MV-4-11 (cell line): ENCODE results near the gene SPDYE11.
"Not testable (repeated sequence)": the region's sequence is repeated elsewhere in the genome, so short reads cannot be mapped to it uniquely, and the experiment has no call there.

ENCODE experiments used
- DNase-seq: peaks from one replicate; lab custom pipeline; 2025; lab: John Stamatoyannopoulos, UW

SPDYE11 gene, protein sequence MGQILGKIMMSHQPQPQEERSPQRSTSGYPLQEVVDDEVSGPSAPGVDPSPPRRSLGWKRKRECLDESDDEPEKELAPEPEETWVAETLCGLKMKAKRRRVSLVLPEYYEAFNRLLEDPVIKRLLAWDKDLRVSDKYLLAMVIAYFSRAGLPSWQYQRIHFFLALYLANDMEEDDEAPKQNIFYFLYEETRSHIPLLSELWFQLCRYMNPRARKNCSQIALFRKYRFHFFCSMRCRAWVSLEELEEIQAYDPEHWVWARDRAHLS

DNA sequence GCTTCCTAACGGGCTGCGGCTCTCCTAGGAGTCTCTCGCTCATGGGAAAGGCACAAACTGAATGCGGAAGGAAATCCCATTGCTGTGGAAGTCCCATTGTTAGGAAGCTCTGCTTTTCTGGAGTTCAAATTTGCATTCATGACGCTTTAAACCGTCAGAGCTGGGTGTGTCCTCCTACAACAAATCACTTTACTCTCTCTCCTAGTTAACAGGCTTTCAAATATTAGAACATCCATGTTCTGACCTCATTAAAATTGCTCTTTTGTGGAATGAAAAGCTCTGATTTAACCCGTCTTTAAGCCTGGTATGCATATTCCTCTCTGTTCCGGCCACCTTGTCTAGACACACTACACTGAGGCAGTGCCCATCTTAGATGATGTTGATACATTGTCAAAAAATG, at the start of gene SPDYE11:
Gene SPDYE11, minus strand, starts transcription at position 101 of the 400 bp plus-strand sequence. CDS start 1,800 bp downstream, outside the sequence.
- DNase-seq = not testable (repeated sequence)

DNA sequence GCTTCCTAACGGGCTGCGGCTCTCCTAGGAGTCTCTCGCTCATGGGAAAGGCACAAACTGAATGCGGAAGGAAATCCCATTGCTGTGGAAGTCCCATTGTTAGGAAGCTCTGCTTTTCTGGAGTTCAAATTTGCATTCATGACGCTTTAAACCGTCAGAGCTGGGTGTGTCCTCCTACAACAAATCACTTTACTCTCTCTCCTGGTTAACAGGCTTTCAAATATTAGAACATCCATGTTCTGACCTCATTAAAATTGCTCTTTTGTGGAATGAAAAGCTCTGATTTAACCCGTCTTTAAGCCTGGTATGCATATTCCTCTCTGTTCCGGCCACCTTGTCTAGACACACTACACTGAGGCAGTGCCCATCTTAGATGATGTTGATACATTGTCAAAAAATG, 28.2 kb upstream of the SPDYE11 start, which contains the start of gene SPDYE9:
Gene SPDYE9, minus strand, starts transcription at position 101 of the 400 bp plus-strand sequence. CDS start 1,800 bp downstream, outside the sequence.
- not testable (repeated sequence) for DNase-seq

DNA sequence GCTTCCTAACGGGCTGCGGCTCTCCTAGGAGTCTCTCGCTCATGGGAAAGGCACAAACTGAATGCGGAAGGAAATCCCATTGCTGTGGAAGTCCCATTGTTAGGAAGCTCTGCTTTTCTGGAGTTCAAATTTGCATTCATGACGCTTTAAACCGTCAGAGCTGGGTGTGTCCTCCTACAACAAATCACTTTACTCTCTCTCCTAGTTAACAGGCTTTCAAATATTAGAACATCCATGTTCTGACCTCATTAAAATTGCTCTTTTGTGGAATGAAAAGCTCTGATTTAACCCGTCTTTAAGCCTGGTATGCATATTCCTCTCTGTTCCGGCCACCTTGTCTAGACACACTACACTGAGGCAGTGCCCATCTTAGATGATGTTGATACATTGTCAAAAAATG, 28.0 kb downstream of the SPDYE11 start, which contains the start of gene SPDYE8:
Gene SPDYE8, minus strand, starts transcription at position 101 of the 400 bp plus-strand sequence. CDS start 1,800 bp downstream, outside the sequence.
- DNase-seq = not testable (repeated sequence)

DNA sequence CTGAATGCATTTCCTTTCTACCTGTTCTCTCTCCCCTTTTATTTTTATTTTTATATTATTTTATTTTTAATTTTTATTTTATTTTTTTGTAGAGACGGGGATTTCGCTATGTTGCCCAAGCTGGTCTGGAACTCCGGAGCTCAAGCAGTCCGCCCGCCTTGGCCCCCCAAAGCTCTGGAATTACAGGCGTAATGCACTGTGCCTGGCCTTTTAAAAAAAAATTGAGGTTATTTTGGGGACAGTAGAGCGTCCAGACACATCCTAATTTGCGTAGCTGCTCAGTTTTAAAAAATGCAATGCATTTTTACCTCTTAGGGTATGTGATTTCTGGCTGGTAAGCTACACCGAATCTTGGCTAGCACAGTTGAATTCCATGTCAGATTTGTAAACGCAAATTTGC, 51.2 kb downstream of the SPDYE11 start:
- DNase-seq = not testable (repeated sequence)

DNA sequence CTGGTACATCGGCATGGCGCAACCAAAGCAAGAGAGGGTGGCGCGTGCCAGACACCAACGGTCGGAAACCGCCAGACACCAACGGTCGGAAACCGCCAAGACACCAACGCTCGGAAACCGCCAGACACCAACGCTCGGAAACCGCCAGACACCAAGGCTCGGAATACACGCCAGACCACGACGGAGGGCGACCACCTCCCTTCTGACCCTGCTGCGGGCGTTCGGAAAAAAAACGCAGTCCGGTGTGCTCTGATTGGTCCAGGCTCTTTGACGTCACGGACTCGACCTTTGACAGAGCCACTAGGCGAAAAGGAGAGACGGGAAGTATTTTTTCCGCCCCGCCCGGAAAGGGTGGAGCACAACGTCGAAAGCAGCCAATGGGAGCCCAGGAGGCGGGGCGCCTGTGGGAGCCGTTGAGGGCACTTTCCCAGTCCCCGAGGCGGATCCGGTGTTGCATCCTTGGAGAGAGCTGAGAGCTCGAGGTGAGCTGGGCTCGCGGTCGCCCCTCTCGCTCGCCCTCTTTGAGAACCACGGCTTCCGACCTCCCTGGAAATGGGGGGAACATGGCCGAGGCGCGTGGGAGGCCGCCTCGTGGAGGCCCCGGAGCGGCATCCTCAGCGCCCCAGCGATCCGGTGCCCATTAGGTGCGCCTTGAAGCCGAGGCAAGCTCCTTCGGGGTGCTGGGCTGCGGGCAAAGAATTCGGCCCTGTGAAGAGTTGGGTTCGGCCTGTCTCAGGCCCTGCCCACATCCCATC, 51.8 kb downstream of the SPDYE11 start:
- DNase-seq = not testable (repeated sequence)

DNA sequence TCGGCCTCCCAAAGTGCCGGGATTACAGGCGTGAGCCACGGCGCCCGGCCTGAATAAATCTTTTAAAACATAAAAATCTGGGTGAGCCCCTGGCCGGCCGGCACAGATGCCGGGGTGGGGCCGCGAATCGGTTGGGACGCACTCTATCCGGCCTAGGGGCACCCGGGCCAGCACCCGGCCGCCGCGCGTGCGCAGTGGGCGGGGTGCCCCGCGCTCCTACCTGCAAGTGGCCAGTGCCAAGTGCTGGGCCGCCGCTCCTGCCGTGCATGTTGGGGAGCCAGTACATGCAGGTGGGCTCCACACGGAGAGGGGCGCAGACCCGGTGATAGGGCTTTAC, 52.4 kb downstream of the SPDYE11 start:
- not testable (repeated sequence) for DNase-seq

DNA sequence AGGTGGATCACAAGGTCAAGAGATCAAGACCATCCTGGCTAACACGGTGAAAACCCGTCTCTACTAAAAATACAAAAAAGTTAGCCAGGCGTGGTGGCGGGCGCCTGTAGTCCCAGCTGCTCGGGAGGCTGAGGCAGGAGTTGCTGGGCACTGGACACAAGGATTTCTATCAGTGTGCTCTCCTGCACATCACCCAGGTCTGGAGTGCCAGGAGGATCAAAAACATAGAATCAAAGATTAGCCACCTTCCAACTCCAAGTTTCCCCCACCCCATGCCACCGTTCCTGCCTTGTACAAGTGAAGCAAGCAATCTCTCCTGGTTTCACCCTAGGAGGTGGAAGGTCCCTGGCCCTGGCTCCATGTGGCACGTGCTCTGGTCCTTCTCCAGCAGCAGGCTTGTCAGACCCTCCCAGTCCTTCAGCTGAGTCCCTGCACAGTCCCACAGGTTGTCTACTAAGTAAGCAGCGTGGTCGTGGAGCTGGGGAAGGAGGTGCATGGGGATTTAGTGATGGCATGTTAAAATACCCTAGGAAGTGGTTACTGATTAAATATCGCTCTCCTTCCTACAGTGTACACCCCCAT, 59.7 kb downstream of the SPDYE11 start:
- not testable (repeated sequence) for DNase-seq
